ENCODE measurements around the gene ZDHHC14.

GRCh38 chr6:157500022-157500421, 119.0 kb downstream of the ZDHHC14 start:
- TF ChIP-seq POLR2AphosphoS5 (IDR thresholded peaks at IDR 0.05) (no peak), POLR2A (IDR thresholded peaks at IDR 0.05) (no peak), CTCF (IDR thresholded peaks at IDR 0.05) (no peak)

All from prostate gland (tissue), 2 donors.